GM19238 (cell line): Measurements from ENCODE around the gene SCAND1.
"Not testable (repeated sequence)": the region's sequence is repeated elsewhere in the genome, so short reads cannot be mapped to it uniquely, and the experiment has no call there.

Experiments used
- DNase-seq: peaks from one replicate; pipeline ENCODE4 v3.0.0; 2011; ENCODE audit warnings: low spot score; ENCODE audit not compliant: insufficient read length

Gene SCAND1

GRCh38 chr20:35954200-35954906 is at the start of gene SCAND1:
TSS of gene SCAND1 (minus strand) at chr20:35954502. CDS start at chr20:35954284, 218 bp downstream.
- peak; percentile 88 for DNase-seq

- no peak for DNase-seq
These were observed 49.7 kb upstream of the SCAND1 start for GRCh38 chr20:36004045-36004444.

- DNase-seq, result no peak
These were observed 48.6 kb upstream of the SCAND1 start for GRCh38 chr20:36002855-36003254.

- DNase-seq, result not testable (repeated sequence)
These were observed 47.0 kb upstream of the SCAND1 start for GRCh38 chr20:36001331-36001730.

GRCh38 chr20:35996492-35996891 is 42.2 kb upstream of the SCAND1 start:
- DNase-seq, result not testable (repeated sequence)

- DNase-seq, result peak; percentile 59
These were observed 40.7 kb upstream of the SCAND1 start for GRCh38 chr20:35994994-35995453.

GRCh38 chr20:35992713-35993335 is 38.5 kb upstream of the SCAND1 start:
- DNase-seq, result peak; percentile 67

- no peak for DNase-seq
These were observed 37.0 kb upstream of the SCAND1 start for GRCh38 chr20:35991142-35991771.

- no peak for DNase-seq
These were observed 34.7 kb upstream of the SCAND1 start for GRCh38 chr20:35988910-35989463.

- DNase-seq, result no peak
These were observed 31.5 kb upstream of the SCAND1 start for GRCh38 chr20:35985806-35986205.

- DNase-seq, result no peak
These were observed 30.1 kb upstream of the SCAND1 start for GRCh38 chr20:35984382-35984781.

GRCh38 chr20:35981969-35982368 is 27.7 kb upstream of the SCAND1 start:
- no peak for DNase-seq

GRCh38 chr20:35979544-35979943 is 25.2 kb upstream of the SCAND1 start:
- DNase-seq, result no peak

- DNase-seq, result no peak
These were observed 23.8 kb upstream of the SCAND1 start for GRCh38 chr20:35978041-35978513.

GRCh38 chr20:35975576-35976373 is 21.5 kb upstream of the SCAND1 start:
- no peak for DNase-seq

- DNase-seq, result no peak
These were observed 20.0 kb upstream of the SCAND1 start for GRCh38 chr20:35974256-35974655.

- no peak for DNase-seq
These were observed 18.2 kb upstream of the SCAND1 start for GRCh38 chr20:35972462-35972861.

GRCh38 chr20:35971981-35972380 is 17.7 kb upstream of the SCAND1 start:
- DNase-seq, result no peak

GRCh38 chr20:35968930-35969329 is 14.6 kb upstream of the SCAND1 start:
- no peak for DNase-seq

- no peak for DNase-seq
These were observed 13.8 kb upstream of the SCAND1 start, which contains the start of gene CNBD2 for GRCh38 chr20:35967979-35968640. TSS of gene CNBD2 (plus strand) at chr20:35968590. CDS start at chr20:35968763, 173 bp downstream.
